Left ventricle myocardium inferior (tissue), 1 donor: ENCODE results near the gene STX1A. TPM values are rescaled to one million over a fixed set of nuclear protein-coding genes. Genes with fewer than 3 reads are reported as not detected.

ENCODE experiments used
- DNase-seq: peaks from one replicate; pipeline ENCODE4 v3.0.0-alpha.2; 2020
- H3K27ac ChIP-seq: fragments of 200-600 bp; replicated peaks from 2 replicates; pipeline ENCODE4 v1.8.0; 2021
- H3K27me3 ChIP-seq: fragments of 200-600 bp; 2 replicates; pipeline ENCODE4 v1.8.0; 2021; ENCODE audit warnings: low read depth
- H3K36me3 ChIP-seq: fragments of 200-600 bp; 2 replicates; pipeline ENCODE4 v1.8.0; 2021
- H3K4me1 ChIP-seq: fragments of 200-600 bp; 2 replicates; pipeline ENCODE4 v1.8.0; 2021
- H3K4me3 ChIP-seq: fragments of 200-600 bp; 2 replicates; pipeline ENCODE4 v1.8.0; 2021; ENCODE audit warnings: mild to moderate bottlenecking, moderate library complexity
- H3K9me3 ChIP-seq: fragments of 200-600 bp; replicated peaks from 2 replicates; pipeline ENCODE4 v1.8.0; 2021
- CTCF ChIP-seq: fragments of 200-600 bp; IDR thresholded peaks from 2 replicates; pipeline ENCODE4 v1.8.0; 2021; ENCODE audit warnings: antibody characterized with exemption, mild to moderate bottlenecking, borderline replicate concordance
- intact Hi-C: fragments of 100-400 bp; cut with micrococcal nuclease; formaldehyde crosslinking; loops from one replicate; pipeline ENCODE4 v1.11.0; 2022
- total RNA-seq: library from RNA; stranded (reverse); fragmentation: NEBNext Ultra II Directional; extraction: Animal tissue kit (Norgen Biotek cat#: 25700); gene quantifications from one replicate; pipeline ENCODE4 v1.2.1, GENCODE V29; 2021
- donor health status: DM: no; HTN: yes; CAD: no; lungs with severe emphysema.

Gene STX1A
- total RNA-seq, 1 donor from 2014 or later: 2.9 TPM

- peaks cover 22% of the 10 kb centered on the region for H3K36me3 ChIP-seq
- H3K27me3 ChIP-seq: no peaks in the 10 kb centered on the region
- H3K9me3 ChIP-seq: no peaks in the 10 kb centered on the region
- peak; percentile 43 for DNase-seq
- intact Hi-C loops: no loop called here
- H3K4me1 ChIP-seq: peaks cover 22% of the 10 kb centered on the region
- peak overlapping the region; percentile 8 for H3K27ac ChIP-seq
- no peak overlapping the region for H3K4me3 ChIP-seq
- TF ChIP-seq CTCF: peak; percentile 73
Observed at GRCh38 chr7:73734619-73735527, 15.4 kb upstream of the STX1A start.

GRCh38 chr7:73732397-73732796 is 12.9 kb upstream of the STX1A start:
- no peak overlapping the region for H3K4me3 ChIP-seq
- no peak for TF ChIP-seq CTCF
- H3K36me3 ChIP-seq: peaks cover 20% of the 10 kb centered on the region
- H3K9me3 ChIP-seq: no peaks in the 10 kb centered on the region
- peaks cover 13% of the 10 kb centered on the region for H3K27me3 ChIP-seq
- peaks cover 3% of the 10 kb centered on the region for H3K4me1 ChIP-seq
- intact Hi-C loops: no loop called here
- no peak overlapping the region for H3K27ac ChIP-seq
- no peak for DNase-seq

DNA sequence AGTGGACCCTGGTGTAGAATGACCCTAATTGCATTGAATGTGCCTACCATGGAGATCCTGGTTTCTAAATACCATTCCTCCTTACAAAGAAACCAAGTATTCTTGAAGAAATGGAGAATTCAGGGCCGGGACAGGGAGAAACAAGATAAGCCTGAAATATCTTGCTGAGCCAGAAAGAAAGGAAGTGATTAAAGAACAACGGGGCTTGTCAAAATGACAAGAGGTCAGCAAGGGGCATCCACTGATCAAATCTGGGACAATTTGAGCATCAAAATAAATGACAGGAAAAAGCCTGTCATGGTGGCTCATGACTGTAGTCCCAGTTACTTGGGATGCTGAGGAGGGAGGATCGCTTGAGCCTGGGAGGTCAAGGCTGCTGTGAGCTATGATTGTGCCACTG is 11.0 kb upstream of the STX1A start:
- Histone ChIP-seq H3K27ac (no peak overlapping the region), H3K36me3 (peaks cover under 1% of the 10 kb centered on the region), H3K27me3 (peaks cover 29% of the 10 kb centered on the region), H3K4me1 (no peaks in the 10 kb centered on the region), H3K4me3 (no peak overlapping the region), H3K9me3 (no peaks in the 10 kb centered on the region)
- no peak for TF ChIP-seq CTCF
- no peak for DNase-seq
- intact Hi-C loops: no loop called here

DNA sequence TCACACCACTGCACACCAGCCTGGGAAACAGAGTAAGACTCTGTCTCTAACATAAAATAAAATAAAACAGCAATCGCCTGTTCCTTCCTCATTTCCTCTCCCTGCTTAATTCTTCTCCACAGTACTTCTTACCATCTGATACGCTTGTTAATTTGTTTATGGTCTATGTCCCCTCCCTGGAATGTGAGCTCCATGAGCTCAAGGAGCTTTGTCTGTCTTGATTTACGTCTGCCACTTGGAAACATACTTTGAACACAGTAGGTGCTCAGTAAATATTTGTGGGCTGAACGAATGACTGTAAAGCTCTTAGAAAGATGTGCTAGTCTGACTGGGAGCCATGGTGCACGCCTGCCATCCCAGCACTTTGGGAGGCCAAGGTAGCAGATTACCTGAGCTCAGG is 9.1 kb upstream of the STX1A start:
- Histone ChIP-seq H3K27me3 (peaks cover 29% of the 10 kb centered on the region), H3K9me3 (no peaks in the 10 kb centered on the region), H3K27ac (no peak overlapping the region), H3K4me3 (no peak overlapping the region), H3K4me1 (no peaks in the 10 kb centered on the region), H3K36me3 (no peaks in the 10 kb centered on the region)
- TF ChIP-seq CTCF: no peak
- intact Hi-C loops: loop anchor here (5.0 kb wide), 1 partner anchor 121 kb away; no protein-coding TSS in a partner anchor
- no peak for DNase-seq

GRCh38 chr7:73727952-73728351 is 8.5 kb upstream of the STX1A start:
- no peak for TF ChIP-seq CTCF
- Histone ChIP-seq H3K4me1 (no peaks in the 10 kb centered on the region), H3K36me3 (no peaks in the 10 kb centered on the region), H3K27ac (no peak overlapping the region), H3K4me3 (no peak overlapping the region), H3K9me3 (no peaks in the 10 kb centered on the region), H3K27me3 (peaks cover 29% of the 10 kb centered on the region)
- no peak for DNase-seq
- intact Hi-C loops: loop anchor here (5.0 kb wide), 1 partner anchor 121 kb away; no protein-coding TSS in a partner anchor
